Ascending aorta (tissue), 2 donors: ENCODE measurements around the gene NUMB. TPM values are rescaled to one million over a fixed set of nuclear protein-coding genes. Genes with fewer than 3 reads are reported as not detected.

Experiments
- DNase-seq, 2 donors: peaks; one replicate each; pipeline ENCODE4 v3.0.0-alpha.2; 2019; ENCODE audit warnings: low spot score in 2 of 2
- H3K27ac ChIP-seq, 2 donors: fragments of 200-600 bp; sonication (generic); one replicate each; pipeline ENCODE4 v1.5.1; 2016 to 2017; ENCODE audit warnings: mild to moderate bottlenecking in 1 of 2
- H3K27me3 ChIP-seq: fragments of 200-600 bp; sonication (generic); one replicate; pipeline ENCODE4 v1.5.1; 2017
- H3K36me3 ChIP-seq, 2 donors: fragments of 200-600 bp; sonication (generic); one replicate each; pipeline ENCODE4 v1.5.1; 2016
- H3K4me1 ChIP-seq, 2 donors: fragments of 200-600 bp; sonication (generic); one replicate each; pipeline ENCODE4 v1.5.1; 2016 to 2017; ENCODE audit warnings: mild to moderate bottlenecking in 1 of 2
- H3K4me3 ChIP-seq, 2 donors: fragments of 200-600 bp; sonication (generic); one replicate each; pipeline ENCODE4 v1.5.1; 2016 to 2017; ENCODE audit warnings: mild to moderate bottlenecking in 1 of 2
- H3K9me3 ChIP-seq, 2 donors: fragments of 200-600 bp; sonication (generic); one replicate each; pipeline ENCODE4 v1.5.1; 2016
- intact Hi-C: fragments of 100-400 bp; cut with DNase I; formaldehyde crosslinking; loops from one replicate; pipeline ENCODE4 v1.15.1; 2023
- total RNA-seq: library from RNA; depleted of rRNA; stranded (reverse); fragments of >200 nt; gene quantifications from one replicate; pipeline ENCODE4 v1.1.0, GENCODE V29; 2016
- TF ChIP-seq, protein P1 (sequence below), 3 experiments: fragments of 200-600 bp in 2 of 3; fragments of 450-650 bp in 1 of 3; sonication (generic) in 2 of 3; IDR thresholded peaks; one replicate each; pipeline ENCODE4 v1.5.1; 2016 to 2019; ENCODE audit warnings: antibody characterized with exemption in 3 of 3, mild to moderate bottlenecking in 1 of 3, moderate library complexity in 1 of 3

NUMB gene
- total RNA-seq, 1 donor from 2014 or later, result 20.1 TPM

GRCh38 chr14:73344319-73344718, 114.0 kb downstream of the NUMB start:
- H3K4me1 ChIP-seq, result no peaks in the 10 kb centered on the region
- no peaks in the 10 kb centered on the region for H3K9me3 ChIP-seq
- no peak for DNase-seq
- H3K4me3 ChIP-seq, result no peak overlapping the region
- intact Hi-C loops, result no loop called here
- H3K36me3 ChIP-seq, result no peaks in the 10 kb centered on the region
- no peak overlapping the region for H3K27ac ChIP-seq
- H3K27me3 ChIP-seq, result no peaks in the 10 kb centered on the region
- TF ChIP-seq, protein P1, sequence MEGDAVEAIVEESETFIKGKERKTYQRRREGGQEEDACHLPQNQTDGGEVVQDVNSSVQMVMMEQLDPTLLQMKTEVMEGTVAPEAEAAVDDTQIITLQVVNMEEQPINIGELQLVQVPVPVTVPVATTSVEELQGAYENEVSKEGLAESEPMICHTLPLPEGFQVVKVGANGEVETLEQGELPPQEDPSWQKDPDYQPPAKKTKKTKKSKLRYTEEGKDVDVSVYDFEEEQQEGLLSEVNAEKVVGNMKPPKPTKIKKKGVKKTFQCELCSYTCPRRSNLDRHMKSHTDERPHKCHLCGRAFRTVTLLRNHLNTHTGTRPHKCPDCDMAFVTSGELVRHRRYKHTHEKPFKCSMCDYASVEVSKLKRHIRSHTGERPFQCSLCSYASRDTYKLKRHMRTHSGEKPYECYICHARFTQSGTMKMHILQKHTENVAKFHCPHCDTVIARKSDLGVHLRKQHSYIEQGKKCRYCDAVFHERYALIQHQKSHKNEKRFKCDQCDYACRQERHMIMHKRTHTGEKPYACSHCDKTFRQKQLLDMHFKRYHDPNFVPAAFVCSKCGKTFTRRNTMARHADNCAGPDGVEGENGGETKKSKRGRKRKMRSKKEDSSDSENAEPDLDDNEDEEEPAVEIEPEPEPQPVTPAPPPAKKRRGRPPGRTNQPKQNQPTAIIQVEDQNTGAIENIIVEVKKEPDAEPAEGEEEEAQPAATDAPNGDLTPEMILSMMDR (IDR thresholded peaks at IDR 0.05), result no peak

- intact Hi-C loops, result no loop called here
- H3K9me3 ChIP-seq, result no peaks in the 10 kb centered on the region
- H3K36me3 ChIP-seq, result no peaks in the 10 kb centered on the region
- TF ChIP-seq, protein P1 (IDR thresholded peaks at IDR 0.05), result no peak
- H3K4me3 ChIP-seq, result no peak overlapping the region
- no peaks in the 10 kb centered on the region for H3K27me3 ChIP-seq
- no peaks in the 10 kb centered on the region for H3K4me1 ChIP-seq
- H3K27ac ChIP-seq, result no peak overlapping the region
- no peak for DNase-seq
These were observed 115.7 kb downstream of the NUMB start for GRCh38 chr14:73342670-73343069.

- Histone ChIP-seq H3K4me3 (no peak overlapping the region), H3K9me3 (no peaks in the 10 kb centered on the region), H3K27ac (no peak overlapping the region), H3K36me3 (no peaks in the 10 kb centered on the region), H3K4me1 (no peaks in the 10 kb centered on the region), H3K27me3 (no peaks in the 10 kb centered on the region)
- TF ChIP-seq, protein P1 (IDR thresholded peaks at IDR 0.05), result no peak
- DNase-seq, result no peak
- intact Hi-C loops, result no loop called here
These were observed 118.3 kb downstream of the NUMB start for GRCh38 chr14:73339846-73340595.

DNA sequence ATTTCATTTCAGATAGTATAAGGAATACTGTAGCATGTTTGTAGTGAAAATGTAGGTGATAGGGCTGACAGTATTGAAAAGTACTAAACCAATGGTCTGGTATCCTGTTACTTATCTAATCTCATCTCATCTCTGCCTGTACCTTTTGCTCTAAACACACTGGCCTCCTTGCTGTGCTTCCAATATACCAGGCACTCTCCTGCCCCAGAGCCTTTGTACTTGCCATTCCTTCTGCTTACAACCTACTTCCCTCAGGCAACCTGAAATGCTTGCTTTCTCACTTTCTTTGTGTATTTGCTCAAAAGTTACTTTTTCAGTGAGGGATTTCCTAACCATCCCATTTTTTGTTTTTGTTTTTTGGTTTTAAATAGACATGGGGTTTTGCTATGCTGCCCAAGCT, 119.1 kb downstream of the NUMB start:
- intact Hi-C loops, result no loop called here
- H3K4me1 ChIP-seq, result no peaks in the 10 kb centered on the region
- DNase-seq, result no peak
- no peak overlapping the region for H3K4me3 ChIP-seq
- H3K36me3 ChIP-seq, result no peaks in the 10 kb centered on the region
- TF ChIP-seq, protein P1 (IDR thresholded peaks at IDR 0.05), result no peak
- no peaks in the 10 kb centered on the region for H3K9me3 ChIP-seq
- H3K27ac ChIP-seq, result no peak overlapping the region
- H3K27me3 ChIP-seq, result no peaks in the 10 kb centered on the region

DNA sequence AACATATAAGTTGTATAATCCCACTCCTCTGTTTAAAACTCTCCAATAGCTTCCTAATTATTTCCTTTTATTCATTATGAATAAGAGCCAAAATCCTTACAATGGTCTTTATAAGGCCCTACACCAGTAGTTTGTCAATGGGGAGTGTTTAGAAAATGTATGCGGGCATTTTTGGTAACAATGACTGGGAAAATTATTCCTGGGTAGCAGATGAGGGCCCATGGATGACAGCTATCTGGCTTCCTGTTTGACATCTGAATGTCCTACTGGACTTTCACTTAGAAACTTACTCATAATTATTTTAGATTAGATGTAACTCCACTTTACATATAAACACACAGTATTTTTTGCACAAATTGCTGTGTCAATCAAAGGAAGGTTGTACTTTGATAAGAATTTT, 119.8 kb downstream of the NUMB start:
- no peak overlapping the region for H3K27ac ChIP-seq
- no peaks in the 10 kb centered on the region for H3K4me1 ChIP-seq
- DNase-seq, result no peak
- TF ChIP-seq, protein P1 (IDR thresholded peaks at IDR 0.05), result no peak
- H3K9me3 ChIP-seq, result no peaks in the 10 kb centered on the region
- no peaks in the 10 kb centered on the region for H3K36me3 ChIP-seq
- no peaks in the 10 kb centered on the region for H3K27me3 ChIP-seq
- H3K4me3 ChIP-seq, result no peak overlapping the region
- intact Hi-C loops, result no loop called here
